GM19438 (cell line): Measurements from ENCODE around the gene PSMD5.

Source experiments
- ATAC-seq: cut with Tn5 transposase; IDR thresholded peaks from one replicate; pipeline ENCODE4 v1.9.1; 2021; ENCODE audit warnings: low read depth; ENCODE audit not compliant: unreplicated experiment

The PSMD5 gene

DNA sequence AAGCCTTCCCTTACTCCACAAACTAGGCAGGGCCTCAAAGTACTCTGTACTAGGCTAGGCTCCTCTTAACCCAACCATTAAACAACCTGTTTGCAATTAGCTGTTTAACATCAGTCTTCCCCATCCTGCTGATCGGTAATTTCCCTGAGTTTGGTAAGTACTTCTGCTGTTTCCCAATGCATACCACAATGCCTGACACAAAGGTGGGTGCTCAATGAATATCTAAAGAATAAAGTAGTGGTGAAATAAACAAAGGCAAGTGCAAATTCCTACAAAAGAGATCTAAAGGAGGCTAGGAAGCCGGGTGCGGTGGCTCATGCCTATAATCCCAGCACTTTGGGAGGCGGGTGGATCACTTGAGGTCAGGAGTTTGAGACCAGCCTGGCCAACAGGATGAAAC is 74.5 kb downstream of the PSMD5 start:
- ATAC-seq: no peak

DNA sequence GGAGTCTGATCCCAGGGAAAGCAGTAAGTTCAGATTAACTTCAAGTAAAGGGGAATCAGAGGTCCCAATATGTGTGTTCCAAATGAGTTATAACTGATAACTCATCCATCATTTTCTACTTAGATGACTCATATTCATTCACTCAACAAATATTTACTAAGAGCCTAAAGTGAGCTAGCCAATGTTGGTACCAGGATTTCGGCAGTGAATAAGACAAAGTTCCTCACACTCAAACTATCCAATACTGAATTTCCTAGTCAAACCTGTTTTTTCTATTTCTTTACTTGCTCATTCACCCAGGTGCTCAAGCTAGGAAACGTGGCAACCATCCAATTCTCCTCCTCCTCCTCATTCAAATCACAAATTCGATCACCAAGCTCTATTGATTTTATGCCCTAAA is 75.3 kb downstream of the PSMD5 start:
- ATAC-seq: no peak
